Activated naive CD4-positive, alpha-beta T cell treated with anti-CD3 and anti-CD28 coated beads, Interleukin-2, amount 10 ng/mL, durations not matched to agents 5 hours and 36 hours (primary cell): ENCODE measurements around the gene ARMCX6. TPM values are rescaled to one million over a fixed set of nuclear protein-coding genes. Genes with fewer than 3 reads are reported as not detected.

Source experiments
- total RNA-seq, 2 experiments: library from RNA; stranded (reverse); gene quantifications; one replicate each; pipeline ENCODE4 v1.2.3, GENCODE V29; 2021

Gene ARMCX6
- total RNA-seq = 10 to 100 TPM; 37.4 to 42.7 TPM

GRCh38 chrX:101617211-101618191 lies at the start of gene ARMCX6:
Gene ARMCX6, minus strand, starts transcription at chrX:101618000. Its CDS starts 1,380 bp downstream, at chrX:101616620.

GRCh38 chrX:101659601-101660063 lies 41.8 kb upstream of the ARMCX6 start, which contains the start of gene ARMCX2:
Gene ARMCX2, minus strand, starts transcription at chrX:101659850. Its CDS starts 2,262 bp downstream, at chrX:101657588.

Other genes starting within 250 kb of the ARMCX6 start
- gene BTK, start 231.8 kb downstream of the ARMCX6 start, total RNA-seq = under 1 TPM; 0.10 to 0.28 TPM
- gene RPL36A, start 227.0 kb downstream of the ARMCX6 start, total RNA-seq = 100 to 1,000 TPM; 331 to 406 TPM
- 10 to 100 TPM; 22.6 to 23.6 TPM for gene GLA, start 210.1 kb downstream of the ARMCX6 start, total RNA-seq
- 10 to 100 TPM; 45.3 to 46.4 TPM for gene HNRNPH2, start 209.8 kb downstream of the ARMCX6 start, total RNA-seq
- gene ARMCX4, start 132.5 kb downstream of the ARMCX6 start, total RNA-seq = 1 to 10 TPM; 2.2 to 2.3 TPM
- gene ARMCX1, start 67.5 kb downstream of the ARMCX6 start, total RNA-seq = under 1 TPM; 0.14 to 0.30 TPM
- 10 to 100 TPM; 26.4 to 27.0 TPM for gene ARMCX3, start 5.2 kb upstream of the ARMCX6 start, total RNA-seq
- gene ARMCX2, start 41.9 kb upstream of the ARMCX6 start, total RNA-seq = 1 to 10 TPM; 2.7 to 3.1 TPM